NK-92 (cell line): ENCODE results near the gene HLA-DPB1.
"Not testable (repeated sequence)": the region's sequence is repeated elsewhere in the genome, so short reads cannot be mapped to it uniquely, and the experiment has no call there.

Source experiments
- DNase-seq: peaks from one replicate; lab custom pipeline; 2025; ENCODE audit not compliant: unreplicated experiment; lab: John Stamatoyannopoulos, UW

Gene HLA-DPB1

DNA sequence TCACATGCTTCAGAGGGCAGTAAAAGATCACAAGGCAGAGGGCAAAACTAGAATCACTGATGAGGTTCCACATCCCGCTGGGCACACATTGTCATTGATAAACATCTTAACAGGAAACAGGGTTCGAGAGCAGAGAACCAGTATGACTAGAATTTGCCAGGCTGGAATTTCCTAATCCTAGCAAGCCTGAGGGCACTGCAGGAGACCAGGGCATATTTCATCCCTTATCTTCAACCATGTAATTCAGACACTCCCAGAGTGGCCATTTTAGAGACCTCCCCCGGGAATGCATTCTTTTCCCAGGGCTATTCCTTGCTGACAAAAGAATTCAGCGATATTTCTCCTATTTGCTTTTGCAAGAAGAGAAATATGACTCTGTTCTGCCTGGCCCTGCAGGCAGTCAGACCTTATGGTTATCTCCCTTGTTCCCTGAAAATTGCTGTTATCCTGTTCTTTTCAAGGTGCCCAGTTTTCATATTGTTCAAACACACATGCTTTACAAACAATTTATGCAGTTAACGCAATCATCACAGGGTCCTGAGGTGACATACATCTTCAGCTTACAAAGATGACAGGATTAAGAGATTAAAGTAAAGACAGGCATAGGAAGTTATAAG, 25.4 kb downstream of the HLA-DPB1 start:
- not testable (repeated sequence) for DNase-seq

DNA sequence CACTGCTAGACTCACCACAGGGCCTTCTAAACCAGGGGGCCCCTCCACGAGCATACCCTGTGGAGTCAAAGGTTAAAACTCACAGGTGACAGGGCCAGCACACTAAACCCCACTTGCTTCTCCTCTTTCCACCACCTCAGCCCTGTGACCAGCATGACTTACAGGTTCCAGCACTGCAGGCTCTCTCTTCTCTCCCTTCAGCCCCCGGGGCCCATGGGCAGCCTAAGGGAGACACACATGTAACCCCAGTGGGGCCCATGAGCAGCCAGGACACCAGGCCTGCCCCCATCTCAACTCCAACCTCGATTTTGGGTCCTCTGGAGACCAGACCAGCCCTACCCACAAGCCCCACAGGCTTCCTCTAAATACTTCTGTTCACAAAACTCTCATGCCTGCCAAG, 28.0 kb downstream of the HLA-DPB1 start:
- no peak for DNase-seq

DNA sequence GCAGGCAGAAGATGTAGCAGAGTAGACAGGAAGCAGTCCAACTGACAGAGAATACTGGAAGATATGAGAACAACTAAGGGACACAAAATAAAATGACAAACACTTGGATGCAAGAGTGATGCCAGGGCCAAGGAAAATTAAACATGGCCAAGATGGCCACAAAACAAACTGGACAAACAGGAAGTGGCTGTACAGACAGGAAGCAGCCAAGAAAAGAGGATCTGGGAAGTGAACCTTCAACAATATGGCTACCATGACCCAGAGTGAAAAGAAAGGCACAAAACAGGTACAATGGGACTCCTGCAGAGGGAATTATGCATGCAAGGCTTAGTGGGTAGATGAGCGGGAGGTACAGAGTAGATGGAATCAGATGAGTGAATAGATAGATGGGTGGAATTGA, 29.1 kb downstream of the HLA-DPB1 start:
- no peak for DNase-seq

DNA sequence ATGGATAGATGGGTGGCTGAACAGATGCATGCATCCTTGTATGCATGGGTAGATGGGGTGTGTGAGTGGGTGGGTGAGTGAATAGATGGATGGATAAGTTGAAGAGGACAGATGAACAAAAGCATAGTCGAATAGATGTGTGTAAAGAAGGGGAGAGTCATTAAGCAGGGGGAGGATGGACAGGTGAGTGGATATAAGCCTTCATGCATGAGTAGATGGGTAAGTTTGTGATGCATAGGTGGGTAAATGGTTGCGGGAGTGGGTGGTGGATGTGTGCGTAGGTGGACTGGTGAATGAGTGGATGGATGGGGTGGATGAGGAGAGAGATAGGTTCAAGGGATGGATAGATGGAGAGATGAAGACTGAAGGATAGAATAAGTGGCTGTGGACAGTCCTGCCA, 29.6 kb downstream of the HLA-DPB1 start:
- no peak for DNase-seq

DNA sequence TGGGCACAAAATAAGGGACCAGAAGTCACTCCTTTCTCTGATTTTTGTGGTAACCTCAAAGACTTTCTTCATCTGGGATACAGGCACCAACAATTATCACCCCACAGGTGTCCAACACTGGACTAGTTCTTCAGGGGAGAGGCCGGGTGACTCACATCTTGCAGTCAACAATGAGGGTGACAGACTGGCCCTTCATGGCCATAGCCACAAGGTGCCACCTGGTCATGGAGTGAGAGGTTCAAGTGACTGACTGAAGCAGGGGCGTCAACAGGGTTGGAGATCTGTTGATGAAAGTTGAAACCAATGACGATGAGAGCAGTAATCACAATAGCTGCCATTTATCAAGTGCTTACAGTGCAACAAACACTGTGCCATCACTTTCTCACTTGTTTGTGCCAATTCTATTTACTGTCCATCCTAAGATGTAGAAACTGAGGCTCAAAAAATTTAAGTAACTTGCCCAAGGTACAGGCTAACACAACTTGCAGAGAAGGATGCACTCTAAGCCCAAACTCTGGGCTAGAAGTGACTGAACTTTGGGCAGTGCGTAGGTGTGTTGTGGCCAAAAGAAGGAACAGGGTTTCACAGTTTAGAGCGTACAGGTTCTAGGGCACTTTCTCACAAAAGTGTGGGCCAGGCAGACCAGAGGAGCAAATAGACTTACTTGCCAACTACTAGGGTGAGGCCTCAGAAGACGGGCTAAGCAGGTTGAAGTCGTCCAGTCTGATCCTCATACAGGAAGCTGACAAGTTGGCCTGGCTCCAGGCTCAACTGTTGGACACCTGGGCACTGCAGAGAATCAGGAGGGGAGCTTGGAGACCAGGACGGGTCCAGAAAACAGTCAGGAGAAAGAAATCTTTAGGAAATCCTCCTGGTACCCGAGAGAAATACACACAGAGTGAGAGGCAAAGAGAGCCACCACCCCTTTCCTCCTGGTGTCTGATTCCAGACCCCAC, 30.4 kb downstream of the HLA-DPB1 start:
- DNase-seq, result no peak

DNA sequence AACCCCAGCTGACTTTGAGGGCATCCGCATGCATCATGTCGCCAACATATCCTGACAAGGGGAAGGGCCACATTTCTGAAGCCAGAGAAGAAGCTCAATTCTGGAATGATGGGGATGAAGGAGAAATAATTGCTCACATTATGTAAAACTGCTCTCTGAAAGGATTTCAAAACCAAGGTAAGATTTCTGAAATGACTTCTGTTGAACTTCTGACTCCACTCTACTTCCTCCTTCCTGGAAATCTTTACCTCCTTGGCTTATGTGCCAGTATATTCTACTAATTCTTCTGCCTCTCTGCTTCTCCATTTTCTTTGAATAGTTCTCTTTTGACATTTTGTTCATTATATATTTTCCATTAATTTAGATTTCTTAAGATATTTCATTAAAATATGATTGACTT, 31.9 kb downstream of the HLA-DPB1 start:
- no peak for DNase-seq

DNA sequence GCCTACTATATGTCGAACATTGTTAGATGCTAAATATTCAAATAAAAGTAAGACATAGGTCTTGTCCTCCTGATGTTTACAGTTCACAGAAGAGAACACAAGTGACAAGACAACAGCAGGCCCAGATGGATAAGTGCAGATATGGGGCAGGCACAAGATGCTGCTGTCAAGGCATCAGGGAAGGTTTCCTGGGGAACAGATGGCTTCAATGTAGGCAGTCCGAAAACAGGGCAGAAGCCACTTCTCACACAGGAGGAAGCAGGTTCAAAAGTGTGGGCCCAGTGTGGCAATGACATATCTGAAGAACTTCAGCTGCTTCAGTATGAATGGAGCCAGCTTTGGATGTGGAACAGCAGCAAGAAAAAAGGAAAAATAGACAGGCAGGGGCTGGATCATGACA, 32.5 kb downstream of the HLA-DPB1 start:
- DNase-seq, result no peak

DNA sequence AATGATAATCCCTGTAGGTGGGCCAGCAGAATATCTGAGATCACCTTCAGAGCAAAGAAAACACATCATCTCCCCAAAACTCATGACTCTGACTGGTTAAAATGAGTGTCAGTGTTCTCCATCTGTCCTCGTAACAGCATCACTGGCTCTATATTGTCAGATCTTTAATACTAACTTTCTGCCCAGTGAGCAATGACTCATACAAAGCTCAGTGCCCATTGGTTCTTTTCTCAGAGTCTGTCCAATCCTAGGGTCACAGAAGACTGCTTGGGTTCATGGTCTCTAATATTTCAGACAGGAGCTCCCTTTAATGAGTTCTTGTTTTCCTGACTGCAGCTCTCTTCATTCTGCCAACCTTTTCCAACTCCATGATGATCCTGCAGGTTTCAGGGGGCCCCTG, 36.4 kb downstream of the HLA-DPB1 start:
- DNase-seq, result no peak

DNA sequence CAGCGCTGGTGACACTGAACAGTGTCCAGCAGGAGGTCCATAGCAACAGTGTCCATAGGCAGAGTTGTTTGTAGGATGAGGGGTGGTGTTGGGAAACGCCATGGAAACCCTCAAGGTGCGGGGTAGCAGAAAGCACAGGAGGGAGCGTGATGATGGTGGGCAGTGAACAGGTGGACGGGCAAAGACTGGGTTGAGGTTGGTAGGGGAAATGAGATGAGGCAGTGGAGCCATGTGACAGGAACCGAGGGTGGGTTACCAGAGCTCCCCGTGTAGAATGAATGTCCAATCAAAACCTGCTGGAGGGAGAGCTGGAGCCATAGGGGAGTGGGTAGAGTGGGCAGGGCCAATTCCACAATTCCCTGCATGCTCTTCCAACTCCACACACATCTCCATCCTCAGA, 38.0 kb downstream of the HLA-DPB1 start:
- DNase-seq, result no peak

DNA sequence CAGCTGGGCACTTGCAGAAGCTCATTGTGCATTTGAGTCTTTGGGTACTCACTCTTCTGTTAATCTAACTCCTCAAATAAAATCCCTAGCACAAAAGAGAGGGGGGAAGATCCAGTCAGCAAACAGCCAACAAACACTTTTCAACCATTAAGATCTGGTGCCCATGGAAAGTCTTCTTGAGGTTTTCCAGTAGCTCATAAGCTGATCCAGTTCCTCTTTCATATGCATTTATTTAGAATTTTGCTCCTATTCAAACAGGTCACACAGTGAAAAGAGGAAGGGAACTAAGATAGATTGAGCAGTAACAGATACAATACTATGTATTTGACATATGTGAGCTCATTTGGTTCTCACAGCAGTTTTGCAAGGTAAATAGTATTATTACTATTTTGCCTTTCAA, 38.6 kb downstream of the HLA-DPB1 start:
- DNase-seq, result no peak

DNA sequence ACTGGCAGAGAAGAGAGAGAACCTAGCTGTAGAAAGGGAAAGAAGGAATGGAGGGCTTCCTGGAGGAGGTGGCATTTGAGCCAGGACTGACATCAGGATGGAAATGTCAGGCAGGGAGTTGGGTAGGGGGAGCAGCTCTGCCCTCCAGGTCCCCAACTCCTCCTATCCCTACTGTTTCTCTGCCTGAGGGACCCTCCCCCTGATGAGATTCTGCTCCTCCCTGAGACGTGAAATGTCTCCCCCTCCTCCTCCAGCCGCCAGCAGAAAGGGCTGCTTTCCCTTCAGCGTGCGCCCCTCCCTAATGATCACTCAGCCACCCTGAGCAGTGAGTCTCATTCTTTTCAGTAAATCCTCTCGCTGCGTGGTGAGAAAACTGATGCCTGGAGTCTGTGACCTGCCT, 40.6 kb downstream of the HLA-DPB1 start:
- DNase-seq, result no peak

DNA sequence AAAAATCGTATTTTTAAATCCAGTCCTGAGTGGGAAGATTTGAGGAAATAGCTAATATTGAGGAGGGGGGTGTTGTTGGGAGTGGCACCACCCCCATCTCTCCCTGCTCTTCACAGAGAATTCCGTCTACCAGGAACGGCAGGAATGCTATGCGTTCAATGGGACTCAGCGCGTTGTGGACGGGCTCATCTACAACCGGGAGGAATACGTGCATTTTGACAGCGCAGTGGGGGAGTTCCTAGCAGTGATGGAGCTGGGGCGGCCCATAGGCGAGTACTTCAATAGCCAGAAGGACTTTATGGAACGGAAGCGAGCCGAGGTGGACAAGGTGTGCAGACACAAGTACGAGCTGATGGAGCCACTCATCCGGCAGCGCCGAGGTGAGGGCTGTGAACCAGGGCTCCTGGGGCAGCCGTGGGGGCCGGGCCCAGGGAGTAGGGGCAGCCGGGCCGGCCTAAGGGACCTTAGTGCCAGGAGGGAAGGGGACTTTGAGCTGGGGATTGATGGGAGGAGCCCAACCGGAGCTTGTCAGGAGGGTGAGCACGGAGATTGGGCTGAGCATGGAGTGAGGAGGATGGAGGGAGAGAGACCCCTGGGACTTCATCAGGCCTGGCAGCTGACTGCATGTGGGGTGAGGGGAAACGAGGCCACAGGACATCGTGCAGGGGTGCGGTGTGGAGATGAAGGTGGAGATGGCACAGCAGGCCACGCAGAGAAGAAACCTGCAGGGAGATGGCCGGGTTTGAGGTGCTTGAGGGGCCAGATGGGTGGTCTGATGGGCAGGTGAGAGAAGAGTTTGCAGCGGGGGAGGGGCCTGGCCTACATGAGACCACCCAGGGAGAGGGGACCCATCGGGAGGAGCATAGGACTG, 41.3 kb downstream of the HLA-DPB1 start:
- DNase-seq, result no peak

DNA sequence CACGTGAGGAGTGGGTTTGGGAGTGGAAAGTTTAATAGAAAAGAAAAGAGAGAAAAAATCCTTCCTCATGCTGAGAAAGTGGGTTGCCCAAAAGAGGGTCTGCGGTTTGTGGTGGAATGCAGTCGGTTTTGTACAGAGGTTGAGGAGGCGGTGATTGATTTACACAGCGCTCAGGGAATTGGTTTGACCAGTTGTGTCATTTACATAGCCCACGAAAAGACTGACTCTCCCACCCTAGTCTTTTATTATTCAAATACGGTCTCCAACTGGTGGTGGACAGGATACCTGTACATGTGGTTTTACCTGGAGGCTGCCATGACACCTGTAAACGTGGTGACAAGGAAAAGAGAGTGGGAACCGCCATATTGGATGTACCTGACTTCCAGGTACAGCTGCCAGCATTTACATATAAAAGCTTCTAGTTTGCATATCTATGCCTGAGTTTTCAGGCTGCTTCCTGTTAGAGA, 42.1 kb downstream of the HLA-DPB1 start:
- DNase-seq, result no peak

DNA sequence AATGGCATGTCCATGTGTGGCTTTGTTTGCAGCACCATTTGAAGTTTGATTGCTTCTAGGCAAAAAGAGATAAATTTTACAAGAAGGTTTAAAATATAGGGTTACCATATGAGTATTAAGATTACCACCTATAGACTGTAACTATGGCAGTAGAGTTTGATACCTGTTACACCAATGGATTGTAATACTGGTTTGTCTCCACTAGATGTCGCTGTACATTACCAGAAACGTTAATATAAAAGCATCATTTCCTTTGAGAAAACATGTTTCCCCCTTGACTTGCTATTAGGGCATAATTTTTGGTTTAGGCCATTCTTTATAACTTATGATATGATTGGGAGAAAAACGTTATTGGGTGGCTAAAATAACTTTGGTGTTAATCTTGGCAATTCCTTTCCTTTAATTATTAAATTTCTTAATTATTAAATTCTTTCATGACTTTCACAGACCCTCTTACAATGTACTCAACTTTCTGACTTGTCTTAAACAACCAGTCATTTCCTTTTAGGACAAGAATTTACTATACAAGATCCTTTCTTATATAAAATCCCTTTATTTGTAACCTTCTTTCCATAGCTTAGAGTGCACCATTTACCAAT, 42.8 kb downstream of the HLA-DPB1 start:
- DNase-seq, result no peak

DNA sequence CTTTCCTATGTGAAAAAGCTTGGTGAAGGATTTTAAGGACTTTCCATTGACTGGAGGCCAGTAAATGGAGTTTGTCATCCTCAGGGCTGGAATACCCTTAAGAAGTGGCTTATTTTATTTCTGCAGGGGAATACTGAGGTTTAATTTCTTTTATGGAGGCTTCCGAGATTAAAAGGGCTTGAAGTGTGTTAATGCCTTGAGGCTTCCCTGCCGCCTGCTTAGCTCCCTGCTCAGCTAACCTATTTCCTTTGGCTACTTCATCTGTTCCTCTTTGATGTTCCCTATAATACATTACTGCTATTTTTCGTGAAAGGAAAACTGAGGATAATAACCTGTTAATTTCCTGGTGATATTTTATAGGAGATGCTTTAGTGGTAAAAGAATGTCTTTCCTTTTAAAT, 44.2 kb downstream of the HLA-DPB1 start:
- no peak for DNase-seq

DNA sequence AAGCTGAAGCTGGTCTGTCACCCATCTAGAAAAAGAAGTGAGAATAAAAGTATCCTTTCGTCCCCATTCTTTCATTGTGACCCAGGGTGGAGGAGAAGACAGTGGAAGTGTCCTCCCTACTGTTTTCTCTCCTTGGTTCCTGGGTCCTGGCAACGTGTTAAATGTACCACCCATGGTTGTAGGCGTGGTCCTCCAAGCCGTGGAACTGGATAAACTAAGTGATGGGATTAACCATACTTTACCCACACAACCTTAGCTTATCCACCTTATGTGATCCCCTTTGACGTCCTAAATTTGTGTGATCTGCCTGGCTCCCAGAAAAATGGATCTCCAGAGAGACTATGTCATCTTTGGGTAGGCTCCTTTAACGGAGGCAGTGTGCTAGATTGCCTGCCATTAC, 47.4 kb downstream of the HLA-DPB1 start:
- DNase-seq, result no peak

DNA sequence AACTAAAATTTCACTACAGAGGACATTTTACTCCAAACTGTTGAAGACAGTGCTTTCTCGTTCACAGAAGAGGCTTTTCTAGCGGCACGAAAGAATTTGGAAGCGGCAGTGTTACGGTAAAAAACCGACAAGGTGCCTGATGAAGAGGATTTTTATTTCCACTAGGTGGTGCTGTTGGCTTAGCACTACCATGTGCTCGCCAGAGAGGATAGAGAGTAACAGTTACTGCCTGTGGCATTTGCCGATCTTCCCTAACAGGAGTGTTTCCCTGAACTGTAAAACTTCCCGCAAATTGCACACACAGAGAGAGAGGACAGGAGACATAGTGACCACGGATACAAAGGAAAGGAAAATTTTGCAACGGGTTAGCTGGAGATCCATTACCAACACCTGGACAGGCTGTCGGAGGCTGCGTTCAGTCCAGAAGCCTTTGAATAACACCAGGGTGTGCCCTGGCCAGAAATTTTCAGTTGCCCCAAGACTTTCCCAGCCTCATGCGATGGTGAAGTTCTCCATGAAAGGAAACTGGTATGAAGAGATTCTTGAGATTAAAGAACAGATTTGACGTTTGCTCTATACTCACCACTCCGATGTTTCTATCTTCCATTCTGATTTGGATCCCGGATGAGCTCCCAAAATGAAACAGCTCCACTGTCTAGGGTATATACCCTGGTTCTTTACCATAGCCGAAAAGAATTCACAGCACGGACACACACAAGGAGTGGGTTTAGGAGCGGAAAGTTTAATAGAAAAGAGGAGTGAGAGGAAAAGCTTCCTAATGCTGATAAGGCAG, 48.1 kb downstream of the HLA-DPB1 start:
- DNase-seq, result no peak

DNA sequence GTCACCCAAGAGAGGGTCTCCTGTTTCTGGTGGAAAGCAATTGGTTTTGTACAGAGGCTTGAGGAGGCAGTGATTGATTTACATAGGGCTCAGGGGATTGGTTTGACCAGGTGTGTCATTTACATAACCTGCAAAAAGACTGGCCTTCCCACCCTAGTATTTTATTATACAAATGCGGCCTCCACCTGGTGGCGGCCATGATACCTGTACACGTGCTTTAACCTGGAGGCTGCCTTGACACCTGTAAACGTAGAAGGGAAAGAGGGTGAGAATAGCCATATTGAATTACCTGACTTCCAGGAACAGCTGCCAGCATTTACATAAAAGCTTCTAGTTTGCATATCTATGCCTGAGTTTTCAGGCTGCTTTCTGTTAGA, 48.7 kb downstream of the HLA-DPB1 start:
- no peak for DNase-seq

DNA sequence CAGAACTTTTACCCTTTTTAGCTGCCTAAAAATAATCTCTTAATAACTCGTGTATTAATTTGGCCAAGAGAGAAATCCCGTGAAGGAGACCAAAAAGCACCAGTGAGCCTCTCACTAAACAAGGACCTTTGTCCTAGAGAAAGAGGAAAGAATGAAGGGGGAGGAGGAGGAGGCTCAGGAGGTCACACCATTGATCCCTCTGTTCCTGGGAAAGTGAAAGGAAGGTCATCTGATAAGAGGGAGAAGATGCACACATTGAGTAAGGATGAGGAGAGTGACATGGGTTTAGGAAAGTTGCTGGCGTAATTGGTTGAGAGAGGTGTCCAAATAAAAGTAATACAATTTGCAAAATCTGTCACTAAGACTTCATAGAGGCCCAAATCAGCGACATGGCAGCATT, 49.2 kb downstream of the HLA-DPB1 start:
- DNase-seq, result no peak

DNA sequence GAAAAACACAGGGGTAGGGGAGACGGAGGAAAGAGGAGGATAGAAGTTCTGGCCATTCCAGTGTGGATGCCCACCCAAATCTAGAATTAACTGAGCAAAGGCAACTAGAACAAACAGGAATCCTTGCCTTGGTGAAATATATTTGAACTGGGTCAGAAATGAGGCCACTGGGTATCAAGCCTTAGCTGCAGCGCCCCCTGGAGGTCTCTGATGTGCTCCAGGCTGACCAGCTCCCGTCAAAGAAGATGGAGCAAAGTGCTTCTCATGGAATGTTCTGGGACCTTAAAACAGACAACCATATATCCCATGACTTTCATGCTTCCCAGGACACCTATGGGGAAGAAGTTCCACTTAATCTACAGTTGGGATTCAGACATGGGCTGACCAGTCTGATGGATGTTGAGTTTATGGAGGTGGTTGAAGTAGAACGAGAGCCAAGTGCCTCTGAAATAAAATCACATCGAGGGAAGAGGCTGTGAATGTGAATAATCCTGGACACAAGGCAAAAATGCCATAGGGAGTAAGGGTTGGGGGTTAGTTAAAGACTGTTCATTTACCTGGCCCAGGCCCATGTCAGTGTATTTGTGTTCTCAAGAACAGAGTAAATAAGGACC, 50.4 kb downstream of the HLA-DPB1 start:
- no peak for DNase-seq
